HepG2 (cell line): ENCODE measurements around the gene LGALS3. TPM values are rescaled to one million over a fixed set of nuclear protein-coding genes. Genes with fewer than 3 reads are reported as not detected.

ENCODE experiments used
- CBX1 ChIP-seq: IDR thresholded peaks from one replicate; pipeline ENCODE4 v1.6.1; 2016; ENCODE audit warnings: antibody characterized with exemption, low read depth
- HOXA5 ChIP-seq: sonication (generic); formaldehyde crosslinking; IDR thresholded peaks from 2 replicates; pipeline ENCODE4 v1.4.0; 2020; ENCODE audit warnings: missing genetic modification reagents
- MAFG ChIP-seq: sonication (generic); formaldehyde crosslinking; IDR thresholded peaks from 2 replicates; pipeline ENCODE4 v1.5.1; 2020; ENCODE audit warnings: mild to moderate bottlenecking, missing genetic modification reagents
- NCOA1 ChIP-seq: sonication (generic); formaldehyde crosslinking; IDR thresholded peaks from 2 replicates; pipeline ENCODE4 v1.9.0; 2021; ENCODE audit warnings: missing genetic modification reagents
- RFX5 ChIP-seq: IDR thresholded peaks from 2 replicates; pipeline ENCODE4 v1.6.1; 2011; ENCODE audit warnings: low read depth, low read length, improper control_type of control experiment
- RXRB ChIP-seq: IDR thresholded peaks from 2 replicates; pipeline ENCODE4 v1.6.1; 2016; ENCODE audit warnings: borderline replicate concordance, missing genetic modification reagents, missing compliant biosample characterization
- SALL1 ChIP-seq: sonication (generic); formaldehyde crosslinking; IDR thresholded peaks from 2 replicates; pipeline ENCODE4 v1.8.0; 2022; ENCODE audit warnings: mild to moderate bottlenecking, missing genetic modification reagents
- TBX2 ChIP-seq: sonication (generic); formaldehyde crosslinking; IDR thresholded peaks from 2 replicates; pipeline ENCODE4 v1.5.0; 2020; ENCODE audit warnings: missing genetic modification reagents, mild to moderate bottlenecking, borderline replicate concordance
- YY1 ChIP-seq: IDR thresholded peaks from 2 replicates; pipeline ENCODE4 v1.6.1; 2011; ENCODE audit warnings: low read length, low read depth, moderate library complexity, mild to moderate bottlenecking; ENCODE audit not compliant: insufficient read depth, insufficient replicate concordance
- ZFP90 ChIP-seq: sonication (generic); formaldehyde crosslinking; IDR thresholded peaks from 2 replicates; pipeline ENCODE4 v1.8.0; 2022; ENCODE audit warnings: missing genetic modification reagents, mild to moderate bottlenecking, inconsistent platforms, borderline replicate concordance
- ZFYVE20 ChIP-seq: sonication (generic); formaldehyde crosslinking; IDR thresholded peaks from 2 replicates; pipeline ENCODE4 v1.8.0; 2023; ENCODE audit warnings: low read depth, mild to moderate bottlenecking, moderate library complexity, missing genetic modification reagents, borderline replicate concordance
- ZNF12 ChIP-seq: sonication (generic); formaldehyde crosslinking; IDR thresholded peaks from 2 replicates; pipeline ENCODE4 v1.5.0; 2020; ENCODE audit warnings: missing genetic modification reagents
- ZNF143 ChIP-seq: sonication (generic); formaldehyde crosslinking; IDR thresholded peaks from 2 replicates; pipeline ENCODE4 v1.4.0; 2020; ENCODE audit warnings: missing genetic modification reagents
- ZNF251 ChIP-seq: sonication (generic); formaldehyde crosslinking; IDR thresholded peaks from 2 replicates; pipeline ENCODE4 v1.9.0; 2021; ENCODE audit warnings: mild to moderate bottlenecking, missing genetic modification reagents
- ZNF296 ChIP-seq: sonication (generic); formaldehyde crosslinking; conservative IDR thresholded peaks from 2 replicates; pipeline ENCODE4 v1.5.0; 2020; ENCODE audit warnings: mild to moderate bottlenecking, missing genetic modification reagents
- ZNF343 ChIP-seq: sonication (generic); formaldehyde crosslinking; IDR thresholded peaks from 2 replicates; pipeline ENCODE4 v1.4.0; 2020; ENCODE audit warnings: mild to moderate bottlenecking, missing genetic modification reagents
- ZNF556 ChIP-seq: sonication (generic); formaldehyde crosslinking; IDR thresholded peaks from 2 replicates; pipeline ENCODE4 v1.4.0; 2020; ENCODE audit warnings: mild to moderate bottlenecking, missing genetic modification reagents, borderline replicate concordance
- ZNF879 ChIP-seq: sonication (generic); formaldehyde crosslinking; IDR thresholded peaks from 2 replicates; pipeline ENCODE4 v1.8.1; 2023; ENCODE audit warnings: missing genetic modification reagents
- polyA plus RNA-seq, 8 experiments: library from polyadenylated mRNA; depleted of rRNA in 3 of 8; stranded (reverse) in 7 of 8; unstranded in 1 of 8; fragments of >200 nt; fragmentation: Illumina TruSeq in 4 of 8; extraction: Trizol in 4 of 8; gene quantifications; 2 replicates each; pipeline versions ENCODE4 v1.2.1 to v1.2.3, GENCODE V29; 2011 to 2016; ENCODE audit warnings: low read depth in 4 of 8, missing spikeins in 1 of 8, mixed read lengths in 1 of 8; ENCODE audit not compliant: insufficient read depth in 1 of 8
- total RNA-seq, 5 experiments: library from RNA; depleted of rRNA; stranded (reverse); fragments of >200 nt; fragmentation: Illumina TruSeq; extraction: Trizol; gene quantifications; 2 replicates each; pipeline ENCODE4 v1.2.3, GENCODE V29; 2016; ENCODE audit warnings: low read depth in 1 of 5
- TF ChIP-seq, protein P1 (sequence below): sonication (generic); formaldehyde crosslinking; IDR thresholded peaks from 2 replicates; pipeline ENCODE4 v1.5.1; 2020; ENCODE audit warnings: mild to moderate bottlenecking, missing genetic modification reagents, moderate library complexity
- TF ChIP-seq, protein P2 (sequence below): IDR thresholded peaks from 2 replicates; pipeline ENCODE4 v1.6.1; 2016
- TF ChIP-seq, protein P3 (sequence below): sonication (generic); formaldehyde crosslinking; IDR thresholded peaks from 2 replicates; pipeline ENCODE4 v1.5.0; 2020; ENCODE audit warnings: missing genetic modification reagents, mild to moderate bottlenecking, borderline replicate concordance
- TF ChIP-seq, protein P4 (sequence below): sonication (generic); formaldehyde crosslinking; IDR thresholded peaks from 2 replicates; pipeline ENCODE4 v1.5.1; 2020; ENCODE audit warnings: missing genetic modification reagents, mild to moderate bottlenecking, borderline replicate concordance

Gene LGALS3
- total and polyA plus RNA-seq, 2 of the 13 experiments (the other 11 are each of a cell fraction or from before 2014, with no cell fraction given) = 5.0 to 97.4 TPM

DNA sequence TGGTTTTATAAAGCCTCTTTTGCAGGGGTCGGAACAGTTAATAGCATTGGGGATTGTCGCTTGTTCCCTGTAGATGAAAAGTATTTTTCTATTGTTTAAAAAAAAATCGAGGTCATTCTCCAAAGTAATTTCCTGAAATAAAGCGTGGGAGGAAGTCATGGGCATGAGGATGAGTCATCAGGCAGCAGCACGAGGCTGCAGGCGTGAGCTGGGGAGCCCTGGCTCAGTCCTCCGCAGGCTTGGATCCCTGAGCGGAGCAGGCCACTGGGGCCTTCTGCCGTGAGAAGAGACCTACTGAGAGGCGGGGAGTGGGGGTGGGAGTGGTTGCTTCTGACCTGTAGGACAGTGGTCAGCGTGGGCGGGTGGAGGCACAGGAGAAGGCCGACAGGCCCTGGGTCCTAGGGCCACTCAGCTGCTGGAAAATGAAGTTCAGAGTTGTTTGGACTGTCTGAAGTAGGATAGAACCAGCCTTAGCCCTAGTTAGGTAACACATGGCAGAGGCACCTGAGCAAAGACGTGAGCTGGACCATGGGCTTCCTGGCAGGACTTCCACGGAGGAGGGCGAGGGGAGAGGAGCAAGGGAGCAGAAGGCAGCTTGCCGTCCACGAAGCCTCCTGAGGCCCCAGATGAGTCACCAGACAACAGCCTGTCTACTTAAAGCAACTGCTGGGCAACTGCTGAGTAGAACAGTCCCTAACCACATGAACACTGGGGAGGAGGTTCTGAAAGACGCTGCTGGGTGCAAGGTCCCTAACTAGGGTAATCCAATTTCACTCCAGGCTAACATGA is 21.1 kb upstream of the LGALS3 start (continued):
- TF ChIP-seq, protein P1, sequence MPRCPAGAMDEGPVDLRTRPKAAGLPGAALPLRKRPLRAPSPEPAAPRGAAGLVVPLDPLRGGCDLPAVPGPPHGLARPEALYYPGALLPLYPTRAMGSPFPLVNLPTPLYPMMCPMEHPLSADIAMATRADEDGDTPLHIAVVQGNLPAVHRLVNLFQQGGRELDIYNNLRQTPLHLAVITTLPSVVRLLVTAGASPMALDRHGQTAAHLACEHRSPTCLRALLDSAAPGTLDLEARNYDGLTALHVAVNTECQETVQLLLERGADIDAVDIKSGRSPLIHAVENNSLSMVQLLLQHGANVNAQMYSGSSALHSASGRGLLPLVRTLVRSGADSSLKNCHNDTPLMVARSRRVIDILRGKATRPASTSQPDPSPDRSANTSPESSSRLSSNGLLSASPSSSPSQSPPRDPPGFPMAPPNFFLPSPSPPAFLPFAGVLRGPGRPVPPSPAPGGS (CRISPR knock-in tag) = peak; percentile 87; the same call in 1 of the 2 replicates
- TF ChIP-seq NCOA1 = peak; percentile 61; the same call in 1 of the 2 replicates
- peak; percentile 40 for TF ChIP-seq CBX1
- TF ChIP-seq SALL1 (CRISPR knock-in tag) = peak; percentile 95
- TF ChIP-seq, protein P2, sequence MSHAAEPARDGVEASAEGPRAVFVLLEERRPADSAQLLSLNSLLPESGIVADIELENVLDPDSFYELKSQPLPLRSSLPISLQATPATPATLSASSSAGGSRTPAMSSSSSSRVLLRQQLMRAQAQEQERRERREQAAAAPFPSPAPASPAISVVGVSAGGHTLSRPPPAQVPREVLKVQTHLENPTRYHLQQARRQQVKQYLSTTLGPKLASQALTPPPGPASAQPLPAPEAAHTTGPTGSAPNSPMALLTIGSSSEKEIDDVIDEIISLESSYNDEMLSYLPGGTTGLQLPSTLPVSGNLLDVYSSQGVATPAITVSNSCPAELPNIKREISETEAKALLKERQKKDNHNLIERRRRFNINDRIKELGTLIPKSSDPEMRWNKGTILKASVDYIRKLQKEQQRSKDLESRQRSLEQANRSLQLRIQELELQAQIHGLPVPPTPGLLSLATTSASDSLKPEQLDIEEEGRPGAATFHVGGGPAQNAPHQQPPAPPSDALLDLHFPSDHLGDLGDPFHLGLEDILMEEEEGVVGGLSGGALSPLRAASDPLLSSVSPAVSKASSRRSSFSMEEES = peak; percentile 87
- TF ChIP-seq RFX5 = peak; percentile 59; the same call in 1 of the 2 replicates
- TF ChIP-seq ZNF556 = peak; percentile 87
- peak; percentile 50; the same call in 1 of the 2 replicates for TF ChIP-seq HOXA5
- TF ChIP-seq ZNF296 (CRISPR knock-in tag) = 0 out of 2 replicates have a peak, but pooled peaks have one; percentile 84
- TF ChIP-seq YY1 = no peak
- TF ChIP-seq, protein P3, sequence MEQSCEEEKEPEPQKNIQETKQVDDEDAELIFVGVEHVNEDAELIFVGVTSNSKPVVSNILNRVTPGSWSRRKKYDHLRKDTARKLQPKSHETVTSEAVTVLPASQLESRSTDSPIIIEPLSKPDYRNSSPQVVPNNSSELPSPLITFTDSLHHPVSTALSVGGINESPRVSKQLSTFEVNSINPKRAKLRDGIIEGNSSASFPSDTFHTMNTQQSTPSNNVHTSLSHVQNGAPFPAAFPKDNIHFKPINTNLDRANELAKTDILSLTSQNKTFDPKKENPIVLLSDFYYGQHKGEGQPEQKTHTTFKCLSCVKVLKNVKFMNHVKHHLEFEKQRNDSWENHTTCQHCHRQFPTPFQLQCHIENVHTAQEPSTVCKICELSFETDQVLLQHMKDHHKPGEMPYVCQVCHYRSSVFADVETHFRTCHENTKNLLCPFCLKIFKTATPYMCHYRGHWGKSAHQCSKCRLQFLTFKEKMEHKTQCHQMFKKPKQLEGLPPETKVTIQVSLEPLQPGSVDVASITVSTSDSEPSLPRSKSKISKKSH (CRISPR knock-in tag) = peak; percentile 84
- peak; percentile 53 for TF ChIP-seq RXRB (CRISPR knock-in tag)
- 0 out of 2 replicates have a peak, but pooled peaks have one; percentile 7 for TF ChIP-seq ZNF12 (CRISPR knock-in tag)
- TF ChIP-seq ZNF343 (CRISPR knock-in tag) = peak; percentile 80; the same call in 1 of the 2 replicates
- TF ChIP-seq ZNF251 = peak; percentile 52; the same call in 1 of the 2 replicates
- TF ChIP-seq MAFG (CRISPR knock-in tag) = no peak
- peak; percentile 42; the same call in 1 of the 2 replicates for TF ChIP-seq ZNF143 (CRISPR knock-in tag)
- TF ChIP-seq ZFP90 (CRISPR knock-in tag) = peak; percentile 93; the same call in 1 of the 2 replicates
- TF ChIP-seq, protein P4, sequence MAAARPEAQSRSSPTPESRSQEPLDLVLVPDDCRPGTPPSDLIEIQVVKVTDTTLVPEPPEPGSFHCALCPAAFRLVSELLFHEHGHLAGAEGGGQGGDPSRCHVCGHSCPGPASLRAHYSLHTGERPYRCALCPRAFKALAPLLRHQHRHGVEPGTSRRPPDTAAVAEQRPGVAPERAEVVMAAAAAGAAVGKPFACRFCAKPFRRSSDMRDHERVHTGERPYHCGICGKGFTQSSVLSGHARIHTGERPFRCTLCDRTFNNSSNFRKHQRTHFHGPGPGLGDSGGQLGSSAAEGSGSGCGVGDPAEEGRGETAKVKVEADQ (CRISPR knock-in tag) = peak; percentile 55; the same call in 1 of the 2 replicates
- peak; percentile 75; the same call in 1 of the 2 replicates for TF ChIP-seq TBX2 (CRISPR knock-in tag)
- TF ChIP-seq ZFYVE20 (CRISPR knock-in tag) = no peak
- peak; percentile 93; the same call in 1 of the 2 replicates for TF ChIP-seq ZNF879 (CRISPR knock-in tag)
